Stimulated activated naive CD4-positive, alpha-beta T cell (primary cell): Measurements from ENCODE around the gene LENG1.

Experiments
- DNase-seq, 6 experiments: peaks; one replicate each; lab custom pipeline; 2025; lab: John Stamatoyannopoulos, UW

The LENG1 gene

GRCh38 chr19:54109651-54110050 is 49.9 kb downstream of the LENG1 start:
- DNase-seq = no peak

DNA sequence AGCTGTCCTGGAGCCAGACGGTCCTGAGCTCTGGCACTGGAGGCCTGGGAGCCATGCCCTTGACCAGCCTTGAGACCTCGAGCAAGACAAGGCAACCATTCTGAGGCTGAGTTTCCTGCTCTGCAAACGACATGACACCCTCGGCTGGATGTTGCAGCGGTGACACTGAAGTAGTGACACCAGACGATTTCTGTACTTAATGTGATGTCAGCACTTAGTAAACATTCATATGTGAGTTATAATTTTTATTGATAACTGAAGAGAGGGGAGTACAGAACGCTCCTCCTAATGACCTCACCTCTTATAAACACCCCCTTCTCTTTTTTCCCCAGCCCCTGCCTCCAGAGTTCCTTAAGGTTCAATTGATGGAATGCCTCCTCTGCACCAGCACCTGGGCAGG is 51.0 kb downstream of the LENG1 start:
- DNase-seq = no peak

GRCh38 chr19:54107876-54108490 is 51.5 kb downstream of the LENG1 start:
- no peak for DNase-seq

DNA sequence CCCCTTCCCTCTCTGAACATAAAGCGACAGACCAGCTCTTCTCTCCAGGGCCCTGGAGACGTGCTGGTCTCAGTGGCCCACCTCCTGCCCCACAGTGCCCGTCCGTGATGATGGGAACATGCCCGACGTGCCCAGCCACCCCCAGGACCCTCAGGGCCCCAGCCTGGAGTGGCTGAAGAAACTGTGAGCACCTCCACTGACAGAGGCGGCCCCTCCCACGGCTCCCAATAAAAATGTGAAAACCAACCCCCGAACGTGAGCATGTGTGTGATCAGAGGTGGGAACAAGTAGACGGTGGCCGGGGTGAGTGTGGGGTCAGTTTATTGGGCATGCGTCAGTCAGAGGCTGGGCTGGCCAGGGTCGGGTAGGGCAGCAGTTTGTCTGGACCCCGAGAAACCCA is 52.8 kb downstream of the LENG1 start:
- DNase-seq = no peak

DNA sequence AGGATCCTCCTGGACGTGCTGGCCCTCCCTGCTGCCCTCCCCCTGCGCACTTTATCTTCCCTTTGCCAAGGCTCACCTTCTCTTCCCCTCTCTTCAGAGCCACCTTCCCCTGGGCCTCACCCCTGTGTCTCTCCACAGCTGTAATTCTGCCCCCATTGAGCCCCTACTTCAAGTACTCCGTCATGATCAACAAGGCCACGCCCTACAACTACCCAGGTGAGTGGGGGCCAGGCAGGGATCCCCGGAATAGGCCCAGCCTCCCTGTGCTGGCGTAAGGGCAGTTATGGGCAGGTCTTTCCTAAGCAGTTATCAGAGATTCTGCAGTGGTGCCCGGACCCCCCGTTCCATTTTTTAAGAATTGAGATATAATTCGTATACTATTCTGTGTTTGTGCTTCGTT is 53.7 kb downstream of the LENG1 start:
- DNase-seq = no peak
